ENCODE measurements around the gene ZCCHC12.

The ZCCHC12 gene

GRCh38 chrX:118867251-118867650 is 43.6 kb downstream of the ZCCHC12 start:
- no peak for DNase-seq (ENCODE audit: low spot score)

GRCh38 chrX:118872102-118872566 is 48.5 kb downstream of the ZCCHC12 start:
- DNase-seq (ENCODE audit: low spot score), result no peak

Data from putamen (tissue), 1 donor.